ENCODE data around the gene ALS2.

ALS2 gene

GRCh38 chr2:201754717-201755415, 25.9 kb downstream of the ALS2 start:
- TF ChIP-seq CREB1 (IDR thresholded peaks at IDR 0.05; ENCODE audit: low read depth): no peak
- no peak for TF ChIP-seq TEAD4 (IDR thresholded peaks at IDR 0.05)
- no peak for TF ChIP-seq TAF1 (IDR thresholded peaks at IDR 0.05; ENCODE audit: low read depth)
- TF ChIP-seq EP300 (IDR thresholded peaks at IDR 0.05; ENCODE audit: borderline replicate concordance): no peak
- TF ChIP-seq FOXM1 (IDR thresholded peaks at IDR 0.05; ENCODE audit: borderline replicate concordance, low read depth): no peak

- no peak for TF ChIP-seq TCF12 (IDR thresholded peaks at IDR 0.05; ENCODE audit: low read depth)
Observed at GRCh38 chr2:201751566-201751965, 29.2 kb downstream of the ALS2 start.

- no peak for TF ChIP-seq NFIC (IDR thresholded peaks at IDR 0.05)
- TF ChIP-seq YY1 (IDR thresholded peaks at IDR 0.05; ENCODE audit: low read depth): no peak
- no peak for TF ChIP-seq CREB1 (IDR thresholded peaks at IDR 0.05; ENCODE audit: low read depth)
- TF ChIP-seq RAD21 (IDR thresholded peaks at IDR 0.05; ENCODE audit: low read depth): no peak
- TF ChIP-seq FOXM1 (IDR thresholded peaks at IDR 0.05; ENCODE audit: borderline replicate concordance, low read depth): no peak
- TF ChIP-seq USF1 (IDR thresholded peaks at IDR 0.05): no peak
- TF ChIP-seq EP300 (IDR thresholded peaks at IDR 0.05; ENCODE audit: borderline replicate concordance): no peak
- no peak for TF ChIP-seq EGR1 (IDR thresholded peaks at IDR 0.05)
- TF ChIP-seq ZBTB7A (IDR thresholded peaks at IDR 0.05; ENCODE audit: low read depth): no peak
- no peak for TF ChIP-seq TEAD4 (IDR thresholded peaks at IDR 0.05)
- no peak for TF ChIP-seq MAX (IDR thresholded peaks at IDR 0.05)
- TF ChIP-seq TCF12 (IDR thresholded peaks at IDR 0.05; ENCODE audit: low read depth): no peak
- TF ChIP-seq TAF1 (IDR thresholded peaks at IDR 0.05; ENCODE audit: low read depth): no peak
- no peak for TF ChIP-seq CEBPB (IDR thresholded peaks at IDR 0.05)
- TF ChIP-seq REST (IDR thresholded peaks at IDR 0.05; ENCODE audit: low read depth): no peak
Observed at GRCh38 chr2:201746551-201746950, 34.2 kb downstream of the ALS2 start.

- no peak for TF ChIP-seq TAF1 (IDR thresholded peaks at IDR 0.05; ENCODE audit: low read depth)
- TF ChIP-seq EGR1 (IDR thresholded peaks at IDR 0.05): no peak
- no peak for TF ChIP-seq ZBTB7A (IDR thresholded peaks at IDR 0.05; ENCODE audit: low read depth)
- TF ChIP-seq USF1 (IDR thresholded peaks at IDR 0.05): no peak
- TF ChIP-seq MAX (IDR thresholded peaks at IDR 0.05): no peak
- no peak for TF ChIP-seq TCF12 (IDR thresholded peaks at IDR 0.05; ENCODE audit: low read depth)
- TF ChIP-seq CEBPB (IDR thresholded peaks at IDR 0.05): no peak
- no peak for TF ChIP-seq FOXM1 (IDR thresholded peaks at IDR 0.05; ENCODE audit: borderline replicate concordance, low read depth)
- no peak for TF ChIP-seq REST (IDR thresholded peaks at IDR 0.05; ENCODE audit: low read depth)
- no peak for TF ChIP-seq YY1 (IDR thresholded peaks at IDR 0.05; ENCODE audit: low read depth)
- no peak for TF ChIP-seq EP300 (IDR thresholded peaks at IDR 0.05; ENCODE audit: borderline replicate concordance)
- TF ChIP-seq TEAD4 (IDR thresholded peaks at IDR 0.05): no peak
- TF ChIP-seq RAD21 (IDR thresholded peaks at IDR 0.05; ENCODE audit: low read depth): no peak
- TF ChIP-seq NFIC (IDR thresholded peaks at IDR 0.05): no peak
Observed at GRCh38 chr2:201735486-201735885, 45.2 kb downstream of the ALS2 start.

GRCh38 chr2:201734111-201734510, 46.6 kb downstream of the ALS2 start:
- TF ChIP-seq TEAD4 (IDR thresholded peaks at IDR 0.05): no peak
- TF ChIP-seq MAX (IDR thresholded peaks at IDR 0.05): no peak

GRCh38 chr2:201733544-201733943, 47.2 kb downstream of the ALS2 start:
- TF ChIP-seq ZBTB7A (IDR thresholded peaks at IDR 0.05; ENCODE audit: low read depth) (no peak), CREB1 (IDR thresholded peaks at IDR 0.05; ENCODE audit: low read depth) (no peak), TEAD4 (IDR thresholded peaks at IDR 0.05) (no peak), CEBPB (IDR thresholded peaks at IDR 0.05) (no peak), YY1 (IDR thresholded peaks at IDR 0.05; ENCODE audit: low read depth) (no peak), MAX (IDR thresholded peaks at IDR 0.05) (no peak), EP300 (IDR thresholded peaks at IDR 0.05; ENCODE audit: borderline replicate concordance) (no peak), TCF12 (IDR thresholded peaks at IDR 0.05; ENCODE audit: low read depth) (no peak), REST (IDR thresholded peaks at IDR 0.05; ENCODE audit: low read depth) (no peak), EGR1 (IDR thresholded peaks at IDR 0.05) (no peak), USF1 (IDR thresholded peaks at IDR 0.05) (no peak)

Data from Ishikawa (cell line).